Measurements from ENCODE around the gene GPR55. TPM values are rescaled to one million over a fixed set of nuclear protein-coding genes. Genes with fewer than 3 reads are reported as not detected.

The GPR55 gene
- total RNA-seq, 1 donor from 2014 or later = not detected

DNA sequence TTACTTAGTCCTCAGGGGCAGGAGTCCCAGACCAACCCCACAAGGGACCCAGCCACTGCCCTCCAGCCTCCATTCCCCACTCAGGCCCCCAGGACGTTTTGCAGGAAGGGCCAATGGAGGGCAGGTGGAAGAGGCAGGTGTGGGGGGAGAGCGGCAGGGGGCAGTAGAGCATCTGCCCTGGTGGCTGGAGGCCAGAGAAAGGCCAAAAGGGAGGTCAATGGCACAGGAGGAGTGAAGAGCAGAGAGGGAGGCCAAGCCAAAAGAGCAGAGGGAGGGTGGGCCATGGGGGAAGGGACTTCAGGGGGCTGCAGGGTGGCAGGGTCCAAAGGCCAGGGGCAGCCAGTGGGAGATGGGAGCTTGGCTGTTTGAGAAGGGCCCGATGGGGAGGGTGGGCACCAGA lies 17.3 kb upstream of the GPR55 start:
- H3K4me3 Mint-ChIP-seq = no peak overlapping the region
- H3K27ac Mint-ChIP-seq = no peak overlapping the region
- H3K9me3 Mint-ChIP-seq = no peaks in the 10 kb centered on the region
- H3K27me3 Mint-ChIP-seq = peaks cover 7% of the 10 kb centered on the region
- H3K36me3 Mint-ChIP-seq = no peaks in the 10 kb centered on the region
- TF ChIP-seq, protein P1, sequence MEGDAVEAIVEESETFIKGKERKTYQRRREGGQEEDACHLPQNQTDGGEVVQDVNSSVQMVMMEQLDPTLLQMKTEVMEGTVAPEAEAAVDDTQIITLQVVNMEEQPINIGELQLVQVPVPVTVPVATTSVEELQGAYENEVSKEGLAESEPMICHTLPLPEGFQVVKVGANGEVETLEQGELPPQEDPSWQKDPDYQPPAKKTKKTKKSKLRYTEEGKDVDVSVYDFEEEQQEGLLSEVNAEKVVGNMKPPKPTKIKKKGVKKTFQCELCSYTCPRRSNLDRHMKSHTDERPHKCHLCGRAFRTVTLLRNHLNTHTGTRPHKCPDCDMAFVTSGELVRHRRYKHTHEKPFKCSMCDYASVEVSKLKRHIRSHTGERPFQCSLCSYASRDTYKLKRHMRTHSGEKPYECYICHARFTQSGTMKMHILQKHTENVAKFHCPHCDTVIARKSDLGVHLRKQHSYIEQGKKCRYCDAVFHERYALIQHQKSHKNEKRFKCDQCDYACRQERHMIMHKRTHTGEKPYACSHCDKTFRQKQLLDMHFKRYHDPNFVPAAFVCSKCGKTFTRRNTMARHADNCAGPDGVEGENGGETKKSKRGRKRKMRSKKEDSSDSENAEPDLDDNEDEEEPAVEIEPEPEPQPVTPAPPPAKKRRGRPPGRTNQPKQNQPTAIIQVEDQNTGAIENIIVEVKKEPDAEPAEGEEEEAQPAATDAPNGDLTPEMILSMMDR (conservative IDR thresholded peaks at IDR 0.05) = no peak
- no peak for DNase-seq (ENCODE audit: extremely low spot score, unreplicated experiment)
- peaks cover 4% of the 10 kb centered on the region for H3K4me1 Mint-ChIP-seq (ENCODE audit: unreplicated experiment)

DNA sequence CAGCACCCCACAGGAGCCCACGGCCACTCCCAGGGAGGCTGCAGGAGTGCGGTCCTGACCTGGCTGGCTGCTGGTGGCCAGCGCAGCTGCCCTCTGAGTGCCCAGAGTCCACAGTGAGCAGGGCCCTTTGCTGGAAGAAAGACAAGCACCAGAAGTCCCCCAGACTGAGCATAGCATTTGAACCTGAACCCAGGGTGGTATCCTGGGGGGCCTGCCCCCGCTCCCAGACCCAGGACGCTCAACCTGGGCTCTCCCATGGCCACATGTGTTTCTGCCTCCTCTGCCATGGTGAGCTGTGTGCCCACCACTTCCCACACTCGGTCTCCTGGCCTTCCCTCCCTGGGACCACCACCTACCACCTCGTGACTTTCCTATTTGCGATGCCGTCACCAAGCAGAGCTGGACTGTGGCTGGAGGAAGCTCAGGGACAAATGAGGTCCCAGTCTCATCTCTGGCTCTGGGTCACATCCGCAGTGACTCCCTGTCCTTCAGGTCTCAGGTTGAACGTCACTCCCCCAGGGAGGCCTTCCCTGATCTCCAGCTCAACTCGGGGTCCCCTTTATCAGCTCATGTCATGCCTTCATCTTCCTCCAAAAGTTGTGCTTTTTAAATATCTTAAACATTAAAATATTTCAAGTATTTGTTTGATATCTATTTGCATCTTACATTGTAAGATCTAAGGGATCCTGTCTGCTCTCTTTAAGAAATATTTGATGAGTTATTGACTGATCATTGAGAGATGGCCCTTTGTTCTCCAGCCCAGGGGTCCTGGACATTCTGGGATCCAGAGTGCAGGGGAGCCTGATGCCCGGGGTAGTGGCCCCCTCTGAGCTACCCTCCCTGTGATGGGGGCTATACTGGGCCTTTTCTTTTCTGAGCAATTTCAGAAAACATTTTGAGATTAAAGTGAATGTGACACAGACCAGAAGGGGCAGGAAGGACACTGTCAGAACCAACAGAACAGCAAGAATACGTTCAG lies 16.4 kb upstream of the GPR55 start:
- no peaks in the 10 kb centered on the region for H3K9me3 Mint-ChIP-seq
- H3K36me3 Mint-ChIP-seq = no peaks in the 10 kb centered on the region
- H3K4me3 Mint-ChIP-seq = no peak overlapping the region
- TF ChIP-seq, protein P1 (conservative IDR thresholded peaks at IDR 0.05) = no peak
- peaks cover 4% of the 10 kb centered on the region for H3K4me1 Mint-ChIP-seq (ENCODE audit: unreplicated experiment)
- DNase-seq (ENCODE audit: extremely low spot score, unreplicated experiment) = no peak
- peaks cover 7% of the 10 kb centered on the region for H3K27me3 Mint-ChIP-seq
- H3K27ac Mint-ChIP-seq = no peak overlapping the region

DNA sequence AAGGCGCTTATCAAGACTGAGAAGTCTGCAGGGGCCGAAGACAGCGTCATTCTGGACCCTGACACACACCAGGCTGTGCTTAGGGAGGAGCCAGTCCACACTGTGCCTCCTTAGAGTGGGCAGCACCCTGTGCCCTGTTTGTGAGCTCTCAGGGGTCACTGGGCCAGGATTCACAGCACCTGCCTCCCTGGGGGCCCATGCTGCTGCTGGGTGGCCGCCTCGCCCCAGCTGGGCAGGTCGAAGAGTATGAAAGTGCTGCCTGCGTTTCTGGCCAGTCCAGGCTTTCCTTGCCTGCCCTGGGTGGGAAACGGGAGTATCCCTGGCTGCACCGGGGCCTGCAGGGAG lies 15.4 kb upstream of the GPR55 start:
- Mint-ChIP-seq H3K27ac (no peak overlapping the region), H3K4me3 (no peak overlapping the region), H3K36me3 (no peaks in the 10 kb centered on the region), H3K9me3 (peaks cover 6% of the 10 kb centered on the region), H3K27me3 (peaks cover 13% of the 10 kb centered on the region), H3K4me1 (ENCODE audit: unreplicated experiment) (peaks cover 4% of the 10 kb centered on the region)
- no peak for DNase-seq (ENCODE audit: extremely low spot score, unreplicated experiment)
- TF ChIP-seq, protein P1 (conservative IDR thresholded peaks at IDR 0.05) = no peak

DNA sequence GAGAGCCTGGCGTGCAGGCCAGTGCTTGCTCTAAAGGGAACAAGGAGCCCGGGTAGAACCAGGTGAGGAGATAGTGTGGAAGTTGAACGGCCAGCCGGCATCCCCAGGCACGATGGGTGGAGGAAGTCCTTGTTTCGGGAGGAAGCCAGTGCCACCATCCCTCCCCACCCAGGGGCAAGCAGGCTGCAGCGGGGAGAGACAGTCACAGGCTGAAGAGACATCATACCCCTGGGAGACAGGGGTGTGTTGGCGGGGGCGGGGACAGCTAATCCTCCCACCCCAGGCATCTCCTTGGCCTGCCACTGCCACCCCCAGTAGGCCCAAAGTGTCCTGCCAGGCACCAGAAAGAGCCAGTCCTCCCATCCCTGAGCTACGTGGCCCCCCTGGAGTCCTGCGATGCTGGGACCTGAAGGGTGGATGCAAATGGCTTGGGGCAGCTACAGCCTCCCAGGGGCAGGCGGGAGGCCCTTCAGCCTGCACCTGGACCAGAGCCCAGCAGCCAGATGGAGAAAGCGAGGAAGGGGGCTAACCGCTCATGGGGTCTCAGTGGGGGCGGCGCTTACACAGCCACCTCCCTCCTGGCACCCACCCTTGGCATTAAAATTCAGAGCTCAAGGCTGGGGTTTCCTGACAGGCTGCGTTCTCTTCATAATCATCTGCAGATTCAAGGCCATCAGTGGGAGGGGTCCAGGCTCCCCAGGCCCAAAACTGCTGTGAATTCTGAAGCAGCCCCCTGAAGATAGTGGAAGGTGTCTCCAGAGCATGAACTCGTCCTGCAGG lies 14.8 kb upstream of the GPR55 start:
- peak; percentile 64 for DNase-seq (ENCODE audit: extremely low spot score, unreplicated experiment)
- Mint-ChIP-seq H3K36me3 (no peaks in the 10 kb centered on the region), H3K27ac (no peak overlapping the region), H3K4me1 (ENCODE audit: unreplicated experiment) (peaks cover 4% of the 10 kb centered on the region), H3K9me3 (peaks cover 9% of the 10 kb centered on the region), H3K27me3 (peaks cover 14% of the 10 kb centered on the region), H3K4me3 (no peak overlapping the region)
- TF ChIP-seq, protein P1 (conservative IDR thresholded peaks at IDR 0.05) = no peak

DNA sequence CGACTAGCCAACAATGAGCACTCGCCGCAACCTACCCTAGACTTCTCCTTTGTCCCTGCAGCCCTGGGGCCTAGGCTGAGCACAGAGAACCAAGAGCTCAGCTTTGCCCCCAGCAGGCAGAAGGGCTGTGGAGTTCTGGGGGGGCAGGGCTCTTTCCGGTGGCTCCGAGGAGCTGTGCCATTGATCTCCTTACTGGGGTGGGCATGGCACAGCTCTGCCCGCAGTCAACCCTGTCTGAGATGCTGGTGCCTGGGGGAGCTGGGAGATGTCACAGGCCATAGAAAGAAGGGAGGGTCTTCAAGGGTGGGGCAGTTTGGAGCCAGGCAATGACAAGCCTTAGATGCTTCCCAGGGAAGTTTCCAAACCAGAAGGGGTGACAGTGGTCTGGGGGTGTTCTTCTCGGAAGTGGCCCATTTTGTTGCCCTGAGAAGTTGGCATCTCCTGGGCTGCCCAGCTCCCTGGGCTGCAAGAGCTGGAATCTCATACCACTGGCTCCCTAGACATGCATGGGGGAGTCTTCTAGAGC lies 14.1 kb upstream of the GPR55 start:
- TF ChIP-seq, protein P1 (conservative IDR thresholded peaks at IDR 0.05) = no peak
- Mint-ChIP-seq H3K27me3 (peaks cover 14% of the 10 kb centered on the region), H3K36me3 (no peaks in the 10 kb centered on the region), H3K27ac (no peak overlapping the region), H3K4me3 (no peak overlapping the region), H3K4me1 (ENCODE audit: unreplicated experiment) (peaks cover 4% of the 10 kb centered on the region), H3K9me3 (peaks cover 9% of the 10 kb centered on the region)
- DNase-seq (ENCODE audit: extremely low spot score, unreplicated experiment) = peak; percentile 63

Data from type B pancreatic cell (in vitro differentiated cells).